Measurements from ENCODE around the gene TSSK6.

Gene TSSK6

DNA sequence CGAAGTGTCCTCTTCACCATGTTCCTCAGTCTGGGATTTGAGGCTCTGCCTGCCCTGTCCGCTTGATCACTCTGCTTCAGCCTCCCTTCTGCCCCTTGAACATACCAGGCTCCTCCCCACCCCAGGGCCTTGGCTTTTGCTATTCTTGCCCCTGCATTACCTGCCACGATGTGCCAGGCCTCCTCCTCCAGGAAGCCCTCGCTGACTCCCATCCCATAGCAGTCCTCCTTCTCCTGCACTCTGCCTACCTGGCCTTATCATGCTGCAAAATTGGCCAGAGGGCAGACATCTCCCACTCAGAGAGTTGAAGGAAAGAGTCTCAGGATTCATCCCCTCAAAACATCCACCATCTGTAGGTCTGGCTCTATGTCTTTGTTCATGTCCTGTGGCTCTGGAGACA is 15.5 kb upstream of the TSSK6 start:
- no peak for DNase-seq (ENCODE audit: low read depth)

DNA sequence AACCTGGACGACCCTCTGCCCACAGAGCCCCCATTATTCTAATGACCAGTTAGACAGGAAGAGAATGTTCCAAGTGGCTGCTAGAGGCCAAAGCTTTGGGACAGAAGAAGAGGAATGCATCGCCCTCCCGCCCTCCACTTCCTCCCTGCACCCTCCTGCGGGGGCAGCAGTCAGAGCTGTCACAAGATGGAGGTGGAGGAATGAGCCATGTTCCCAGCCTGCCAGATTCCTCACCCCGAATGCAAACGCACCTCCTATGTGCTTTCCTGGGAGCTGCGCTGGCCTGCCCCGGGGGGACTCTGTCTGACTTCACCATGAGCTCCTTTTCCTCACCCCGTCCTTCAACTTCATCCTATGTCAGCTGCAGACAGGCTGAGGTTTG is 15.1 kb upstream of the TSSK6 start:
- no peak for DNase-seq (ENCODE audit: low read depth)

DNA sequence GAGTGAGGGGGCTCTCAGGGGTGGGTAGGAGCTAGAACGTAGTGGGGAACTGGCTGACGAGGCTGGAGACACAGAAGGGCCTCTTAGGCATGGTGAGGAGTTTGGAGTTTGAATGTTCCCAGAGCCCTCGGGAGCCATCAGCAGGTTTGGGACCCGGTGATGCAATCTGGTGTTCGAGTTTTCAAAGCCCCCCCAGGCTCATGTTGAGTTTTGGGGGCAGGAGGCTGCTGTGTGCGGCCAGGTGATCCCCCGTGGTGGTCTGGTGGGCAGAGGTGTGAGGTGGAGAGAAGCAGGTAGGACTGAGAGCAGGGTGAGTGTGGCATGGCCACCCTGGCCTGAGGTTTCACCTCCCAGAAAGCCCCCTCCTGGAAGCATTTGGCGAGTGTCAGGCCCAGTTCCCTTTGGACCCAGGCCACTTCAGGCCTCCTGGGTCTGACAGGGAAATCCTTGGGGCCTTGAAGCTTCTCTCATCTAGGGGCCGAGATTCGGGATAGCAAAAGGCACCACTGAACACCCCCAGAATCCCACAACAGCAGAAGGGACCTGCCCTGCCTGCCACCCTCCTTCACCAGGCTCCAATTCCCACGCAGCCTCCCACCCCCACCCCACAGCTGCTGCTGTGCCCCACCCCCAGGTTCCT is 14.6 kb upstream of the TSSK6 start:
- DNase-seq (ENCODE audit: low read depth), result no peak

- no peak for DNase-seq (ENCODE audit: low read depth)
These were observed 13.6 kb upstream of the TSSK6 start, which contains the start of gene YJEFN3 for GRCh38 chr19:19528721-19529490. YJEFN3 (plus strand) TSS chr19:19528911; CDS start chr19:19528933, 22 bp downstream.

DNA sequence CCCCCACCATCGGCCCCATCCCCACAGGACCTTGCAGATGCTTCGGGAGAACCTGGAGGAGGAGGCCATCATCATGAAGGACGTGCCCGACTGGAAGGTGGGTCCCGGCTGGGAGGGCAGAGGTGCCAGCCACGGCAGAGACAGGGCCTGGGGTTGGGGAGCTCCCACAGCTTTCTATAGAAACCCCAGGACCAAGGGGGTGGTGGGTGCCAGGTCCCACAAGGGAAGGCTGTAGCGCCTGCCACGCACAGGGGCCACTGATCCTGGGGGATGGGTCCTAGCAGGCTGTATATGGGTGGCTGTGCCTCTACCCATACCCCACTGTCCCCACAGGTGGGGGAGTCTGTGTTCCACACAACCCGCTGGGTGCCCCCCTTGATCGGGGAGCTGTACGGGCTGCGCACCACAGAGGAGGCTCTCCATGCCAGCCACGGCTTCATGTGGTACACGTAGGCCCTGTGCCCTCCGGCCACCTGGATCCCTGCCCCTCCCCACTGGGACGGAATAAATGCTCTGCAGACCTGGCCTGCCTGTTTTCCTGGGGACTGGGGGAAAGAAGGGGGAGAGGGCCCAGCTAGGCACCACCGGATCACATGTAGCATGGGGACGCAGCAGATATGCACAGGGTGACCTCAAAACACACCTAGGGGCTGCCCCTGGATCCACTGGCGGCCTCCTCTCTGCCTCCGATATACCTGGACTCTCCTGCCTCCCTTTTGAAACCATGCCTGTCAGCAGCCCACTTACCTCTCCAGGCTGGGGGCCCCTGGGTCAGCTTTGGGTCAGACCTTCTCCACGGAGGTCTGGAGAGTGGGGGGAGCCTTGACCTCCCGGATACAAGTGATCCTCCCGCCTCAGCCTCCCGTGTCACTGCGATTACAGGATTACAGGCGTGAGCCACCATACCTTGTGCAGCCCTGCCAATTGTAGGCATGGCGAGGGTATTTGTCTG is 12.6 kb upstream of the TSSK6 start:
- no peak for DNase-seq (ENCODE audit: low read depth)

GRCh38 chr19:19527371-19527656 is 12.0 kb upstream of the TSSK6 start:
- no peak for DNase-seq (ENCODE audit: low read depth)

DNA sequence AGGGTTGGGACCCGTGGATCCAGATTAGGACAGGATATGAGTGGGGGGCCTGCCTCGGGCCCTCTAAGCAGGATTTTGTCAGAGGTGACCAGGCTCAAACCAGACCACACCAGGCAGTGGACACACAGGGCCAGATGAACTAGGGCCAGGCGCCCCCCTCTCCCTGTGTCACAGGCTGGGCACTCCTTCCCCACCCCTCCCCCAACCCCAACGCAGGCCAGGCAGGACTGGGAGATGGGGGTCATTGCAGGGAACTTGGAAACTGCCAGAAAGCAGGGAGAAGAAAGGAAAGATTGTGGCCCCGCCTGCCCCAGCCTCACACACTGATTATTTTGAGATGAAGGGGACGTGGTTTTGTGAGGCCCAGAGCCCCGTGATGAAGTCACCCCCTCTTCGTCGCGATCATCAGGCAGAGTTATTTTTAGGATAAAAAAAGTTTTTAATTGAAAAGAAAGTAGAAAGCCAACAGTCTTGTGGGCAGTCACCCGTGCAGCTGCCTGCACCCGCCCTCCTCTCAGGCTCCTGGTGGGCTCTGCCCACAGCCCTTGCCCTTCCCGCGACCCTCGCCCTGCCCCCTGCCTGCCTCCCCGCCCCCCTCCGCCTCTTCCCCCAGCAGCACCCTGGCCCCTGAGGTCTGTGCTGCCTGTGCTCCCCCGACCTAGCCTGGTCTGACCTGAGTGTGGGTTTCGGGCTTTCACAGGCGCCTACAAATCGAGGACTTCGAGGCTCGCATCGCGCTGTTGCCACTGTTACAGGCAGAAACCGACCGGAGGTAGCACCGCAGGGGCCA is 11.4 kb upstream of the TSSK6 start:
- DNase-seq (ENCODE audit: low read depth), result no peak

- DNase-seq (ENCODE audit: low read depth), result no peak
These were observed 10.4 kb upstream of the TSSK6 start for GRCh38 chr19:19525611-19526380.

- no peak for DNase-seq (ENCODE audit: low read depth)
These were observed 8.7 kb upstream of the TSSK6 start for GRCh38 chr19:19524053-19524452.

DNA sequence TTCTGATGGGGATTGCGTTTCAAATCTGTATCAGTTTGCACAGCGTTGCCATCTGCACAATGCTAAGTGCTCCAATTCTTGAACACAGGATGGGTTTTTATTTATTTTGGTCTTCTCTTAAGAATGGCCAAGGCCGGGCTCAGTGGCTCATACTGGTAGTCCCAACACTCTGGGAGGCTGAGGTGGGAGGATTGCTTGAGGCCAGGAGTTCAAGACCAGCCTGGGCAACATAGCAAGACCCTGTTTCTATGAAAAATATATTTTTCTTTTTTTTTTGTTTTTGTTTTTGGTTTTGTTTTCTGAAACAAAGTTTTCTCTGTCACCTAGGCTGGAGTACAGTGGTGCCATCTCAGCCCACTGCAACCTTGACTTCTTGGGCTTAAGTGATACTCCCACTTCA is 7.8 kb upstream of the TSSK6 start:
- DNase-seq (ENCODE audit: low read depth), result no peak

- no peak for DNase-seq (ENCODE audit: low read depth)
These were observed 5.6 kb upstream of the TSSK6 start for GRCh38 chr19:19520989-19521388.

GRCh38 chr19:19517235-19517619 is 1.9 kb upstream of the TSSK6 start:
- no peak for DNase-seq (ENCODE audit: low read depth)

DNA sequence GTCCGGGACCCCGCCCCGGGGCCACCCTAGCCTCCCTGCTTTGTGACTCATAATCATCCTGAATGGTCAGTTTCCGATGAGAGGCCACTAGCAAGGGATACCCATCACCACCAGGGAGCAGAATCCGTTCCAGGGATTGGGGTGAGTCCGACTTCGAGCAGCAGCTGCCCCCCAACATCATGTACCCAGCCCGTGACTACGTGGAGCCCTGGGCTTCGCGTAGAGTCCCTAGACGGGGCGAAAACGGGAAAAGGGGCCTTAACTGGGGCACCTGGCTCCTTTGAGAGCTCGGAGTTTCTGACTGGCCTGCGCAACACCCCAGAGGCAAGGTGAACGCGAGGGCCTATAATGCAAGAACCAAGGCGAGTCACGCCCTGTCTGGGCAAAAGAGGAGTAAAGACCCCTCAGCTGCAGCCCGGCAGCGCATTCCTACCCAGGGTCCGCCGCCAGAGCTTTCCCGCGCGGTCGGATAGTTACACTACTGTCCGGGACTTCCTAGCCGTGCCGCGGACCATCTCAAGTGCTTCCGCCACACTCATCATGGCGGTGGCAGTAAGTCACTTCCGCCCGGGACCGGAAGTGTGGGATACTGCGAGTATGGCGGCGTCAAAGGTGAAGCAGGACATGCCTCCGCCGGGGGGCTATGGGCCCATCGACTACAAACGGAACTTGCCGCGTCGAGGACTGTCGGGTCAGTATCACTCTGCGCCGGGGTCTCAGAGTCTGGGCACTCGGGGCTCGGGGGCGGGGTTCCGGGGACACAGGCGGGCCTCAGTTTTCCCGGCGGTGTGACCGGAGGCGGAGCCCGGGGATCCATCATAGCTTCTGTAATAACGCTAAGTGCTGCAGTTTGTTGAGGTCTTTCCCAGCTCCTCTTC is 533 bp upstream of the TSSK6 start, which contains the start of gene NDUFA13:
TSS of gene NDUFA13 (plus strand) at position 584 of the 878 bp plus-strand sequence. CDS start at position 598, 14 bp downstream.
- peak; percentile 89 for DNase-seq (ENCODE audit: low read depth)

DNA sequence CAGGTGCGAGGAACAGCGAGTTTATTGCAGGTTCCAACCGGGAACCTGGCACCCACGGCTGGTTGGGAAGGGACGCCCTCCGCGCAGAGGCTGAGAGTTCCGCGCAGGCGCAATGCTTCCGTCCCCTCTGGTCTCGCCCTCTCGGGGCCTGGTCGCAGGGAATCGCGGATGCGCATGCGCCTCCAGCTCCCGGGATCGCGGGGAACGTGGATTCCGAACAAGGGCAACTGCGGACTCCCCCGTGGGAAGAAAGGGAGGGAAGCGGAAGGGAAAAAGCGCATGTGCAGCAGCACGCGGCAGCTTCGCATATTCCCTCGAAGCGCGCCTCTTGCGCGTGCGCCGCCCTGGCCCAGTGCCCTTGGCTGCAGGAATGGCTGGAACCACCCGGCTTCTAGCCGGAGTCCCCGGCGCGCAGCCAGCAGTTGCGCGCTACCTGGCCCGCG is 1.1 kb downstream of the TSSK6 start:
- no peak for DNase-seq (ENCODE audit: low read depth)

GRCh38 chr19:19513682-19514081 is 1.7 kb downstream of the TSSK6 start:
- DNase-seq (ENCODE audit: low read depth), result no peak

DNA sequence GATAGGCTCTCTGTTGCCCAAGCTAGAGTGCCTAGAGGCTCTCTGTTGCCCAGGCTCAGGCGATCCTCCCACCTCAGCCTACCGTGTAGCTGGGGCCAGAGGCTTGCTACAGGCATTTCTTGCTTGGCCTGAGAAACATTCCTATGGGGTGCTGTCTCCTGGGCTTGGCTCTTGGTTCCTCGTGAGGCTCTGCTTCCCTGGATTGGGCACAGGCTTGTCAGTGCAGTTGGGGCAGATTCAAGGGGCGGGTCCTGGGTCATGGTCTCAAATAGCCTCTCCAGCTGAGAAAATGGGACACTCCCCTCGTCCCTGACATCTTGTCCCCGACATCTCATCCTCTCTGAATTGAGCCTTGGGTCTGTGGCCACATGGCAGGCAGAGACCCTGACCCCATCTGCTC is 4.9 kb downstream of the TSSK6 start:
- DNase-seq (ENCODE audit: low read depth), result no peak

- DNase-seq (ENCODE audit: low read depth), result no peak
These were observed 7.1 kb downstream of the TSSK6 start for GRCh38 chr19:19508217-19508616.

- no peak for DNase-seq (ENCODE audit: low read depth)
These were observed 8.0 kb downstream of the TSSK6 start for GRCh38 chr19:19507354-19507753.

DNA sequence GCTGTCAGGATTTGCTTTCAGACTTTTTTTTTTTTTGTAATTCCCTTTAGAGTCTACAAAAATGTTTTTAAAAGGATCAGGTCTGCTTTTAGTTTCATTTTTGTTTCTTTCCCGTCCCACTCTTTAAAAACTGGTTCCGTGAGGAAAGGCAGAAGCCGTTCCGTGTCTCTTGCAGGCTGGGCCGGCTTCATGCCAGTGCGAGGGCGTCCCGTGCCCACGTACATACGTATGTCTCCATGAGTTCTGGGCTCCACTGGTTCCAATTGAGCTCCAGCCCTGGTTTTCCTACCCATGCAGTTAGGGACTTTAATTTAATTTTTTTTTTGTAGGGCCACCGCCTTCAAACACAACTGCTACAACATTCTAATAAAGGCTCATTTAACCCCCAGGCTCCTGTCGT is 8.8 kb downstream of the TSSK6 start:
- DNase-seq (ENCODE audit: low read depth), result no peak
